BLaER1 treated with 17β-estradiol and CSF1 and Interleukin-3, amounts not matched to agents 10 nM and 100 nM (cell line): ENCODE data around the gene RPS5.
"Not testable (repeated sequence)": the region's sequence is repeated elsewhere in the genome, so short reads cannot be mapped to it uniquely, and the experiment has no call there.

Experiments used
- H3K27ac ChIP-seq, 11 experiments: shearing (Covaris generic); formaldehyde crosslinking; 2 replicates each; pipeline ENCODE4 v1.8.1; 2022
- H3K27me3 ChIP-seq, 11 experiments: shearing (Covaris generic); formaldehyde crosslinking; 2 replicates each; pipeline ENCODE4 v1.8.1; 2022
- H3K36me3 ChIP-seq, 11 experiments: shearing (Covaris generic); formaldehyde crosslinking; 2 replicates each; pipeline ENCODE4 v1.8.1; 2022
- H3K4me1 ChIP-seq, 10 experiments: shearing (Covaris generic); formaldehyde crosslinking; 2 replicates each; pipeline ENCODE4 v1.8.1; 2022
- H3K4me2 ChIP-seq, 11 experiments: shearing (Covaris generic); formaldehyde crosslinking; 2 replicates each; pipeline ENCODE4 v1.8.1; 2022
- H3K4me3 ChIP-seq, 10 experiments: shearing (Covaris generic); formaldehyde crosslinking; 2 replicates each; pipeline ENCODE4 v1.8.1; 2022
- H3K9ac ChIP-seq, 11 experiments: shearing (Covaris generic); formaldehyde crosslinking; 2 replicates each; pipeline ENCODE4 v1.8.1; 2022
- H3K9me3 ChIP-seq, 11 experiments: shearing (Covaris generic); formaldehyde crosslinking; replicated peaks in 1 of 11; 2 replicates each; pipeline ENCODE4 v1.8.1; 2022
- H4K20me1 ChIP-seq, 11 experiments: shearing (Covaris generic); formaldehyde crosslinking; 2 replicates each; pipeline ENCODE4 v1.8.1; 2022
- Cebpa-rat ChIP-seq, 11 experiments: shearing (Covaris generic); IDR thresholded peaks; 2 replicates each; pipeline ENCODE4 v1.8.1; 2022

Gene RPS5

GRCh38 chr19:58364146-58364545 lies 22.9 kb upstream of the RPS5 start:
- Histone ChIP-seq H3K36me3 (peaks cover 11 to 25% (median 22%) of the 10 kb centered on the region in 11 experiments; a peak in 18 of 22 replicates), H3K27ac (peak overlapping the region in 7 of 11 experiments; percentile 8 to 92 (median 52); a peak in 13 of 22 replicates), H3K4me1 (peaks cover 31 to 62% (median 54%) of the 10 kb centered on the region in 10 experiments), H3K4me3 (no peak overlapping the region), H3K9me3 (no peaks in the 10 kb centered on the region; a peak in 1 of 22 replicates), H3K4me2 (peak overlapping the region; percentile 84 to 95 (median 87)), H4K20me1 (no peaks in the 10 kb centered on the region), H3K27me3 (no peaks in the 10 kb centered on the region), H3K9ac (peak overlapping the region in 8 of 11 experiments; percentile 0 to 48 (median 22); a peak in 10 of 22 replicates)
- TF ChIP-seq Cebpa-rat (IDR thresholded peaks at IDR 0.05) = no peak

- TF ChIP-seq Cebpa-rat (IDR thresholded peaks at IDR 0.05) = no peak
- Histone ChIP-seq H3K9ac (peak overlapping the region in 2 of 11 experiments; percentile 7 to 23; a peak in 2 of 22 replicates), H3K36me3 (peaks cover 11 to 27% (median 24%) of the 10 kb centered on the region in 11 experiments; a peak in 18 of 22 replicates), H3K4me1 (peaks cover 24 to 50% (median 42%) of the 10 kb centered on the region in 10 experiments), H3K27me3 (no peaks in the 10 kb centered on the region), H3K4me3 (no peak overlapping the region), H3K4me2 (peak overlapping the region in 6 of 11 experiments; percentile 8 to 87 (median 41); a peak in 7 of 22 replicates), H3K9me3 (no peaks in the 10 kb centered on the region; a peak in 1 of 22 replicates), H3K27ac (0 out of 22 replicates have a peak overlapping the region, but pooled peaks of 2 of the 11 experiments have one; percentile 1 to 15), H4K20me1 (no peaks in the 10 kb centered on the region)
Measured at GRCh38 chr19:58366585-58367430, 20.3 kb upstream of the RPS5 start.

GRCh38 chr19:58367698-58368454 lies 19.2 kb upstream of the RPS5 start:
- Histone ChIP-seq H3K27me3 (no peaks in the 10 kb centered on the region), H3K4me1 (peaks cover 22 to 53% (median 43%) of the 10 kb centered on the region in 10 experiments)
- no peak for TF ChIP-seq Cebpa-rat (IDR thresholded peaks at IDR 0.05)

GRCh38 chr19:58368561-58369360 lies 18.3 kb upstream of the RPS5 start:
- Histone ChIP-seq H3K4me1 (peaks cover 14 to 46% (median 36%) of the 10 kb centered on the region in 10 experiments), H3K27me3 (no peaks in the 10 kb centered on the region), H3K4me2 (no peak overlapping the region), H3K27ac (no peak overlapping the region), H4K20me1 (no peaks in the 10 kb centered on the region; a peak in 2 of 22 replicates), H3K9me3 (no peaks in the 10 kb centered on the region; a peak in 1 of 22 replicates), H3K9ac (no peak overlapping the region; a peak in 1 of 22 replicates), H3K4me3 (no peak overlapping the region), H3K36me3 (peaks cover 11 to 27% (median 24%) of the 10 kb centered on the region in 11 experiments; a peak in 18 of 22 replicates)
- no peak for TF ChIP-seq Cebpa-rat (IDR thresholded peaks at IDR 0.05)

More at GRCh38 chr19:58367698-58368454, 19.2 kb upstream of the RPS5 start:
- peaks cover 11 to 27% (median 24%) of the 10 kb centered on the region in 11 experiments; a peak in 18 of 22 replicates for H3K36me3 ChIP-seq
- no peaks in the 10 kb centered on the region; a peak in 1 of 22 replicates for H4K20me1 ChIP-seq
- H3K4me2 ChIP-seq = no peak overlapping the region
- no peak overlapping the region for H3K9ac ChIP-seq
- no peak overlapping the region for H3K27ac ChIP-seq
- no peak overlapping the region for H3K4me3 ChIP-seq
- H3K9me3 ChIP-seq = no peaks in the 10 kb centered on the region; a peak in 1 of 22 replicates

- H3K9ac ChIP-seq = peak overlapping the region in 4 of 11 experiments; percentile 4 to 47 (median 14); a peak in 2 of 22 replicates
- TF ChIP-seq Cebpa-rat (IDR thresholded peaks at IDR 0.05) = no peak
- H4K20me1 ChIP-seq = no peaks in the 10 kb centered on the region; a peak in 2 of 22 replicates
- peaks cover 0 to 11% (median 8%) of the 10 kb centered on the region in 10 experiments; a peak in 10 of 20 replicates for H3K4me1 ChIP-seq
- H3K4me2 ChIP-seq = peak overlapping the region in 5 of 11 experiments; percentile 2 to 24 (median 15); a peak in 6 of 22 replicates
- no peaks in the 10 kb centered on the region for H3K27me3 ChIP-seq
- no peaks in the 10 kb centered on the region; a peak in 1 of 22 replicates for H3K9me3 ChIP-seq
- H3K4me3 ChIP-seq = no peak overlapping the region
- H3K36me3 ChIP-seq = peaks cover 11 to 21% (median 17%) of the 10 kb centered on the region in 11 experiments; a peak in 18 of 22 replicates
- H3K27ac ChIP-seq = no peak overlapping the region
Measured at GRCh38 chr19:58372311-58373133, 14.5 kb upstream of the RPS5 start.

GRCh38 chr19:58374200-58374599 lies 12.9 kb upstream of the RPS5 start:
- Histone ChIP-seq H3K27me3 (no peaks in the 10 kb centered on the region), H3K4me2 (no peak overlapping the region), H3K36me3 (peaks cover 0 to 4% (median under 1%) of the 10 kb centered on the region in 11 experiments; a peak in 6 of 22 replicates), H3K4me3 (no peak overlapping the region), H3K9ac (no peak overlapping the region), H3K27ac (no peak overlapping the region), H4K20me1 (no peaks in the 10 kb centered on the region; a peak in 2 of 22 replicates), H3K4me1 (peaks cover 6 to 21% (median 15%) of the 10 kb centered on the region in 10 experiments), H3K9me3 (no peaks in the 10 kb centered on the region)
- no peak; a peak in 1 of 22 replicates for TF ChIP-seq Cebpa-rat (IDR thresholded peaks at IDR 0.05)

- H3K36me3 ChIP-seq, H3K4me3 ChIP-seq, H3K4me2 ChIP-seq, H3K27me3 ChIP-seq, H3K9ac ChIP-seq, H4K20me1 ChIP-seq, H3K9me3 ChIP-seq, H3K27ac ChIP-seq: not testable (repeated sequence)
- peaks cover 16 to 36% (median 31%) of the 10 kb centered on the region in 10 experiments for H3K4me1 ChIP-seq
Measured at GRCh38 chr19:58376724-58377123, 10.3 kb upstream of the RPS5 start.
